Measurements from ENCODE around the gene IL1RAP. TPM values are rescaled to one million over a fixed set of nuclear protein-coding genes. Genes with fewer than 3 reads are reported as not detected.

IL1RAP gene
- total and polyA plus RNA-seq, 9 of the 15 experiments (the other 6 are each of a cell fraction or from before 2014, with no cell fraction given): 0.23 to 1.8 (median 0.88) TPM

GRCh38 chr3:190593075-190593474 lies 79.2 kb downstream of the IL1RAP start (continued):
- TF ChIP-seq, protein P1, sequence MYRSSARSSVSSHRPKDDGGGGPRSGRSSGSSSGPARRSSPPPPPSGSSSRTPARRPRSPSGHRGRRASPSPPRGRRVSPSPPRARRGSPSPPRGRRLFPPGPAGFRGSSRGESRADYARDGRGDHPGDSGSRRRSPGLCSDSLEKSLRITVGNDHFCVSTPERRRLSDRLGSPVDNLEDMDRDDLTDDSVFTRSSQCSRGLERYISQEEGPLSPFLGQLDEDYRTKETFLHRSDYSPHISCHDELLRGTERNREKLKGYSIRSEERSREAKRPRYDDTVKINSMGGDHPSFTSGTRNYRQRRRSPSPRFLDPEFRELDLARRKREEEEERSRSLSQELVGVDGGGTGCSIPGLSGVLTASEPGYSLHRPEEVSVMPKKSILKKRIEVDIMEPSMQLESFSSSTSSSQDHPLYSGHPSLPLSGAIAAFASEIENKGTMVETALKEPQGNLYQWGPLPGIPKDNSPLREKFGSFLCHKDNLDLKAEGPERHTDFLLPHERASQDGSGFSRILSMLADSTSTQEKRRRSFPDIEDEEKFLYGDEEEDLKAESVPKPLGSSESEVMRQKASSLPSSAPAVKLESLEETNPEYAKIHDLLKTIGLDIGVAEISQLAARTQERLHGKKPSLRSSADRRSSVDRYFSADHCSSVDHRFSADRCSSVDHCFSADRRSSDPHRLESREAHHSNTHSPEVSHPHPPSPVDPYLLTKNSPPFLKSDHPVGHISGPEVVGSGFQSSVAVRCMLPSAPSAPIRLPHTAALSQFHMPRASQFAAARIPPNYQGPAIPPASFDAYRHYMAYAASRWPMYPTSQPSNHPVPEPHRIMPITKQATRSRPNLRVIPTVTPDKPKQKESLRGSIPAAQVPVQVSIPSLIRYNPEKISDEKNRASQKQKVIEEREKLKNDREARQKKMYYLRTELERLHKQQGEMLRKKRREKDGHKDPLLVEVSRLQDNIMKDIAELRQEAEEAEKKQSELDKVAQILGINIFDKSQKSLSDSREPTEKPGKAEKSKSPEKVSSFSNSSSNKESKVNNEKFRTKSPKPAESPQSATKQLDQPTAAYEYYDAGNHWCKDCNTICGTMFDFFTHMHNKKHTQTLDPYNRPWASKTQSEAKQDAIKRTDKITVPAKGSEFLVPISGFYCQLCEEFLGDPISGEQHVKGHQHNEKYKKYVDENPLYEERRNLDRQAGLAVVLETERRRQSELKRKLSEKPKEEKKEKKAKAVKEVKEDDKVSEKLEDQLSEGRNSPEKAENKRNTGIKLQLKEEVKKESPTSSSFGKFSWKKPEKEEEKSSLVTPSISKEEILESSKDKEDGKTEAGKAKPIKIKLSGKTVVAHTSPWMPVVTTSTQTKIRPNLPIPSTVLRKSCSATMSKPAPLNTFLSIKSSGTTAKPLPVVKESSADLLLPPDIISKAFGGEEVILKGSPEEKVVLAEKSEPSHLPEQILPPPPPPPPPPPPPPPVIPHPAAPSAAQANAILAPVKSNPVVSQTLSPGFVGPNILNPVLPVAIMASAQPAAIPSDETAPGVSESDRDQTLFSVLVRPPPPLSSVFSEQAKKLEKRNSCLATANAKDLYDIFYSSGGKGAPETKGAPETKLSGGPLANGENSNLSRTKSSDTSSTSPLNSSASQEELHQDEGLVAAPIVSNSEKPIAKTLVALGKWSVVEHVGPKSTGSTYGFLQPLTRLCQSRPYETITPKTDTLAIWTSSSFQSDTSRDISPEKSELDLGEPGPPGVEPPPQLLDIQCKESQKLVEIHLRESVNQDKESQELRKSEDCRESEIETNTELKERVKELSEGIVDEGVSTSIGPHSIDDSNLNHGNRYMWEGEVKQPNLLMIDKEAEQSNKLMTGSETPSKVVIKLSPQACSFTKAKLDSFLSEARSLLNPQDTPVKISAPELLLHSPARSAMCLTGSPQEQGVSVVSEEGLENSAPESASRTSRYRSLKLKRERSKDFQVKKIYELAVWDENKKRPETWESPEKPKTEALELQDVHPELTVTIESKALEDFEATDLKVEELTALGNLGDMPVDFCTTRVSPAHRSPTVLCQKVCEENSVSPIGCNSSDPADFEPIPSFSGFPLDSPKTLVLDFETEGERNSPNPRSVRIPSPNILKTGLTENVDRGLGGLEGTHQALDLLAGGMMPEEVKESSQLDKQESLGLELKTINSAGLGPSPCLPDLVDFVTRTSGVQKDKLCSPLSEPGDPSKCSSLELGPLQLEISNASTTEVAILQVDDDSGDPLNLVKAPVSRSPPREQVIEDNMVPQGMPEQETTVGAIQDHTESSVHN (IDR thresholded peaks at IDR 0.05; ENCODE audit: borderline replicate concordance in 1 of 2, low read depth in 1 of 2): no peak
- no peak for TF ChIP-seq ZNF586 (CRISPR knock-in tag; conservative IDR thresholded peaks at IDR 0.05)

GRCh38 chr3:190594171-190594570 lies 80.3 kb downstream of the IL1RAP start:
- Histone ChIP-seq H3K4me1 (replicated peaks in 1 of 2; ENCODE audit: control insufficient read depth in 2 of 2, insufficient read depth in 2 of 2, low read length in 2 of 2) (no peaks in the 10 kb centered on the region), H3K27ac (ENCODE audit: extremely low read depth, low read depth, low read length) (no peak overlapping the region), H3K36me3 (ENCODE audit: control insufficient read depth, insufficient read depth, low read length) (no peaks in the 10 kb centered on the region), H3K9ac (ENCODE audit: insufficient read depth in 1 of 2, low read depth in 2 of 2, low read length in 2 of 2) (no peak overlapping the region), H3K9me3 (replicated peaks; ENCODE audit: control insufficient read depth, insufficient read depth, low read depth, low read length) (no peaks in the 10 kb centered on the region), H3K79me2 (ENCODE audit: control insufficient read depth, insufficient read depth, low read length) (no peaks in the 10 kb centered on the region), H2AFZ (ENCODE audit: low read depth, low read length) (no peak overlapping the region), H3K27me3 (ENCODE audit: control insufficient read depth in 2 of 2, insufficient read depth in 2 of 2, low read length in 2 of 2) (no peaks in the 10 kb centered on the region), H3K4me2 (ENCODE audit: insufficient read depth, low read length) (no peak overlapping the region), H3K9me1 (ENCODE audit: control insufficient read depth, insufficient read depth, low read length) (no peaks in the 10 kb centered on the region), H3K4me3 (no peak overlapping the region), H4K20me1 (replicated peaks; ENCODE audit: control insufficient read depth, insufficient read depth, low read length) (no peaks in the 10 kb centered on the region)
- ChIA-PET CTCF (ENCODE audit: low intra/inter-chr PET ratio) (no interaction called here), POLR2A (no interaction called here)
- 3% methylated on average over 4 of the region's 4 CpGs for WGBS (ENCODE audit: insufficient coverage, low coverage, missing lambda C conversion rate)
- FAIRE-seq (no peak), DNase-seq (ENCODE audit: extremely low read depth in 1 of 4, low spot score in 3 of 4) (no peak), ATAC-seq (no peak)
- intact Hi-C loops (cut with micrococcal nuclease) (no loop called here), in situ Hi-C loops (cut with MboI) (no loop called here)
- BruUV-seq (replicated peaks): no TSS peak
- TF ChIP-seq ZNF644 (tag; IDR thresholded peaks at IDR 0.05; ENCODE audit: low read depth) (no peak), SMAD2 (IDR thresholded peaks at IDR 0.05; ENCODE audit: low read depth, low read length) (no peak), XRCC3 (IDR thresholded peaks at IDR 0.05) (no peak), HNRNPL (IDR thresholded peaks at IDR 0.05; ENCODE audit: low read depth, low read length) (no peak), KLF16 (IDR thresholded peaks at IDR 0.05) (no peak), ARID3A (IDR thresholded peaks at IDR 0.05; ENCODE audit: borderline replicate concordance, low read depth, low read length) (no peak), DIDO1 (tag; IDR thresholded peaks at IDR 0.05; ENCODE audit: low read depth) (no peak), ZNF316 (IDR thresholded peaks at IDR 0.05) (no peak)
- TF ChIP-seq, protein P2, sequence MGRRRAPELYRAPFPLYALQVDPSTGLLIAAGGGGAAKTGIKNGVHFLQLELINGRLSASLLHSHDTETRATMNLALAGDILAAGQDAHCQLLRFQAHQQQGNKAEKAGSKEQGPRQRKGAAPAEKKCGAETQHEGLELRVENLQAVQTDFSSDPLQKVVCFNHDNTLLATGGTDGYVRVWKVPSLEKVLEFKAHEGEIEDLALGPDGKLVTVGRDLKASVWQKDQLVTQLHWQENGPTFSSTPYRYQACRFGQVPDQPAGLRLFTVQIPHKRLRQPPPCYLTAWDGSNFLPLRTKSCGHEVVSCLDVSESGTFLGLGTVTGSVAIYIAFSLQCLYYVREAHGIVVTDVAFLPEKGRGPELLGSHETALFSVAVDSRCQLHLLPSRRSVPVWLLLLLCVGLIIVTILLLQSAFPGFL (CRISPR knock-in tag; IDR thresholded peaks at IDR 0.05): no peak
